HG03575 (cell line): Measurements from ENCODE around the gene GRK3.

ENCODE experiments used
- ATAC-seq: cut with Tn5 transposase; IDR thresholded peaks from one replicate; pipeline ENCODE4 v1.9.1; 2021; ENCODE audit not compliant: unreplicated experiment, insufficient number of reproducible peaks, low FRiP score; ENCODE audit errors: extremely low read depth

GRK3 gene

GRCh38 chr22:25760294-25760693 lies 195.8 kb downstream of the GRK3 start:
- ATAC-seq: no peak

GRCh38 chr22:25760848-25761595 lies 196.5 kb downstream of the GRK3 start:
- ATAC-seq: no peak

GRCh38 chr22:25762147-25762546 lies 197.7 kb downstream of the GRK3 start:
- no peak for ATAC-seq

- no peak for ATAC-seq
These were observed 198.8 kb downstream of the GRK3 start for GRCh38 chr22:25763239-25763777.

- no peak for ATAC-seq
These were observed 200.0 kb downstream of the GRK3 start for GRCh38 chr22:25764270-25765015.

GRCh38 chr22:25765016-25765367 lies 200.5 kb downstream of the GRK3 start:
- ATAC-seq: no peak

DNA sequence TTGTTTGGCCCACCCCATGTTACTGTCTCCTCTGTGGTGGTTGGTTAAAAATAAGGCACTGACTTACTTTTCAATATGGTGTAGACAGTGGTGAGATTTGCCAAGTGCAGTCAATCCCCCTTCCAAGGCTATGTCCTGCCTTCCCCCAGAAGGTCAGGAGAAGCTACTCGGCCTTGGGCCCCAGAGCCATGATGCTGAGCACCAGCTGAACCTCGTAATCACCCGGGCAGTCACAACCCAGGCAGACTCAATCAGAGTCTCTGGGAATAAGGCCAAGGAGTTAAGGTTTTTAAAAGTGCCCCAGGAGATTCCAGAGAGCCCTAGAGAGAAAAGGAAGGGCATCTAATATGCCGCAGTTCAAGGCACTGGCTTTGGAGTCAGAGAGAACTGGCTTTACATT lies 201.3 kb downstream of the GRK3 start:
- no peak for ATAC-seq

DNA sequence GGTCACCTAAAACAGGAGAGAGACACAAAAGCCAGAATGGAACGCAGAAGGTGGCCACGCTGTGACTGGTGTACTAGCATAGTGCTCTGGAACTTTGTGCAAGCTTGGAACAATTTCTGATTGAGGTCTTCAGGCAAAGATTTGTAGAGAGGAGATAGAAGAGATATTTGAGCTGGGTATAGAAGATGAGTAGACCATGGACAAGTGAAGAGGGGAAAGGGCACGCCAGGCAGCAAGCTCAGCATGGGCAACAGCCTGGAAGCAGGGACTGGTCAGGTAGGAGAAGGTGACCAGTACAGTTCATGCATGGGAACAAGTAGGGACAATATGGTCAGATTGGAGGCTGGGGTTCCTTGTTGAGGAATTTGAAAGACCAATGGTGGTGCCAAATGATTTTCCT lies 201.9 kb downstream of the GRK3 start:
- ATAC-seq: no peak

DNA sequence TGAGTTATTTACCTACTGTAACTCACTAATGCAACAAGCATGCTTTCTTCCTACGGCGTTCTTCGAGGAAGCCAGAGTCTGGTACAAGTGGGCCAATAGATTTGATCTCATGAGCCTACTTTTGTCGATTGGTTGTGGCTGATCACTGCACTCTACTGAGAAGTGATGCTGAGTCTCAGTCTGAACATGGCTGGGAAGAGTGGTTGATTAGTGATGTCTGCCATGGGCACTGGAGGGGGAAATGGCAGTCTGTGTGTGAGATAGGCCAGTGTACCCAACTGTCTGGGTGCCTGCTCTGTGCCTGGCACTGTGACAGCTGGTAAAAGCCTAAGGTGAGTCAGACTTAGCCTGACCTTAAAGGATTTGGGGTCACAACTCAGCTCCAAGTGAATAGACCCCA lies 205.9 kb downstream of the GRK3 start:
- no peak for ATAC-seq

DNA sequence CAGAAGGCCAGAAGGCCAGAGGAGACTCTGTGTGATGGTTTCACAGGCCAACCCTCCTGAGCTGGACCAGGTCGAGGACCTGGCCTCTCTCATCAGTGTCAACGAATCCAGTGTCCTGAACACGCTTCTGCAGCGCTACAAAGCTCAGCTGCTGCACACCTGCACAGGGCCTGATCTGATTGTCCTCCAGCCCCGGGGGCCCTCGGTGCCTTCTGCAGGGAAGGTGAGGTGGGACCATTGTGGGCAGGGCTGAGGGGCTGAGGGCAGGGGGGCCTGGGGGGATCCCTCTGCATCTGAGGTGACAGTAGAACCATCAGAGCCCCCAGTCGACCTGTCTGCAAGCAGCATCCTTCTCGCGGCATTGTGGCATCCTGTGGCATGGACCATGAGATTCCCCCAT lies 207.8 kb downstream of the GRK3 start:
- no peak for ATAC-seq

GRCh38 chr22:25774575-25775026 lies 210.1 kb downstream of the GRK3 start:
- no peak for ATAC-seq

- ATAC-seq: no peak
These were observed 211.1 kb downstream of the GRK3 start for GRCh38 chr22:25775531-25775930.

DNA sequence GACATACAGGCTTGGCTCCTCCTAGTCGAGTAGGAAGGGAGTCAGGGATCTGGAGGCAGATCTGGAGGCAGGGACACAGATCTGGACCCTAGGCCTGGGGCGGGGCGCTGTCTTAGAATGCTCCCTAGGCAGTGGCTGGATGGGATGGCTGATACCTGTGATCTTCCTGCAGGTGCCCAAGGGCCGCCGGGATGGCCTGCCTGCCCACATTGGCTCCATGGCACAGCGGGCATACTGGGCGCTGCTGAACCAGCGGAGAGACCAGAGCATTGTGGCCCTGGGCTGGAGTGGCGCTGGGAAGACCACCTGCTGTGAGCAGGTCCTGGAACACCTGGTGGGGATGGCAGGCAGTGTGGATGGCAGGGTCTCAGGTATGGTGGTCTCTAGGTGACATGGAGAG lies 212.9 kb downstream of the GRK3 start:
- no peak for ATAC-seq

DNA sequence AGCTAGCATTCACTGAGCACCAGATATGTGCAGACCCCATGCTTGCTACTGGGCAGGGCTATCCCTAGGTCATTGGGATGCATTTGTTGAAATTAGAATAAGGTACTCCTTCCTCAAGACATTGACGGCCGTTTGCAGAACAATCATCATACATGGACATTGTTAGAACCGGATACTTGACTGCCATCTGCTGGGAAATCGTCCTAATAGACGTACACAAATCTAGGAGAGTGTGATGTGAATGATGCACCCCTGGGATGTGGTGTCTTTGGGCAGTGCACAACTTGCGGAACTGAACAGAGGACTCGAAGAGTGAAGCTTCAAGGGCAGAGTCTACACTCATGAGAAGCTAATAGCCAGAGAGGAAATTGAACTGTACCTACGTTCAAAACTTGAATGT lies 213.4 kb downstream of the GRK3 start:
- ATAC-seq: no peak
